HepG2 (cell line): Measurements from ENCODE around the gene FANCE. TPM values are rescaled to one million over a fixed set of nuclear protein-coding genes. Genes with fewer than 3 reads are reported as not detected.

Source experiments
- ARHGAP35 ChIP-seq: sonication (generic); formaldehyde crosslinking; IDR thresholded peaks from 2 replicates; pipeline ENCODE4 v1.9.0; 2022; ENCODE audit warnings: mild to moderate bottlenecking, inconsistent platforms, moderate library complexity, missing genetic modification reagents, borderline replicate concordance
- E2F2 ChIP-seq: sonication (generic); formaldehyde crosslinking; IDR thresholded peaks from 2 replicates; pipeline ENCODE4 v1.4.0; 2020; ENCODE audit warnings: missing genetic modification reagents, borderline replicate concordance
- HNRNPK ChIP-seq: fragments of 200-400 bp; formaldehyde crosslinking; IDR thresholded peaks from 2 replicates; pipeline ENCODE4 v1.6.1; 2018; ENCODE audit warnings: low read length, low read depth, moderate library complexity, mild to moderate bottlenecking; ENCODE audit not compliant: poor library complexity, severe bottlenecking
- KDM2A ChIP-seq: sonication (generic); formaldehyde crosslinking; IDR thresholded peaks from 2 replicates; pipeline ENCODE4 v1.4.0; 2020; ENCODE audit warnings: low read depth, missing genetic modification reagents, borderline replicate concordance
- KDM5A ChIP-seq: fragments of 200-600 bp; sonication (generic); IDR thresholded peaks from 2 replicates; pipeline ENCODE4 v1.7.0; 2018; ENCODE audit warnings: antibody characterized with exemption, mild to moderate bottlenecking, low read length, borderline replicate concordance
- NCOA2 ChIP-seq: sonication (generic); formaldehyde crosslinking; IDR thresholded peaks from 2 replicates; pipeline ENCODE4 v1.8.0; 2022; ENCODE audit warnings: inconsistent platforms
- SALL1 ChIP-seq: sonication (generic); formaldehyde crosslinking; IDR thresholded peaks from 2 replicates; pipeline ENCODE4 v1.8.0; 2022; ENCODE audit warnings: mild to moderate bottlenecking, missing genetic modification reagents
- SRY ChIP-seq: sonication (generic); formaldehyde crosslinking; IDR thresholded peaks from 2 replicates; pipeline ENCODE4 v1.8.0; 2022; ENCODE audit warnings: mild to moderate bottlenecking, missing genetic modification reagents
- TEAD2 ChIP-seq: sonication (generic); formaldehyde crosslinking; IDR thresholded peaks from 2 replicates; pipeline ENCODE4 v1.9.0; 2021; ENCODE audit warnings: missing genetic modification reagents
- TEAD3 ChIP-seq: optimal IDR thresholded peaks from 2 replicates; pipeline ENCODE3; 2016; ENCODE audit warnings: borderline replicate concordance
- ZMAT5 ChIP-seq: sonication (generic); formaldehyde crosslinking; IDR thresholded peaks from 2 replicates; pipeline ENCODE4 v1.5.0; 2020; ENCODE audit warnings: mild to moderate bottlenecking, low read depth, missing genetic modification reagents, borderline replicate concordance
- ZNF383 ChIP-seq: sonication (generic); formaldehyde crosslinking; IDR thresholded peaks from 2 replicates; pipeline ENCODE4 v1.4.0; 2020; ENCODE audit warnings: missing genetic modification reagents, mild to moderate bottlenecking, borderline replicate concordance
- ZNF792 ChIP-seq: IDR thresholded peaks from 2 replicates; pipeline ENCODE4 v1.6.1; 2016
- polyA plus RNA-seq, 8 experiments: library from polyadenylated mRNA; depleted of rRNA in 3 of 8; stranded (reverse) in 7 of 8; unstranded in 1 of 8; fragments of >200 nt; fragmentation: Illumina TruSeq in 4 of 8; extraction: Trizol in 4 of 8; gene quantifications; 2 replicates each; pipeline versions ENCODE4 v1.2.1 to v1.2.3, GENCODE V29; 2011 to 2016; ENCODE audit warnings: low read depth in 4 of 8, missing spikeins in 1 of 8, mixed read lengths in 1 of 8; ENCODE audit not compliant: insufficient read depth in 1 of 8
- total RNA-seq, 5 experiments: library from RNA; depleted of rRNA; stranded (reverse); fragments of >200 nt; fragmentation: Illumina TruSeq; extraction: Trizol; gene quantifications; 2 replicates each; pipeline ENCODE4 v1.2.3, GENCODE V29; 2016; ENCODE audit warnings: low read depth in 1 of 5
- TF ChIP-seq, protein P1 (sequence below): sonication (generic); formaldehyde crosslinking; IDR thresholded peaks from 2 replicates; pipeline ENCODE4 v1.4.0; 2020; ENCODE audit warnings: mild to moderate bottlenecking, missing genetic modification reagents
- TF ChIP-seq, protein P2 (sequence below): IDR thresholded peaks from 2 replicates; pipeline ENCODE4 v1.6.1; 2016; ENCODE audit warnings: low read depth, missing genetic modification reagents, missing compliant biosample characterization
- TF ChIP-seq, protein P3 (sequence below): sonication (generic); formaldehyde crosslinking; IDR thresholded peaks from 2 replicates; pipeline ENCODE4 v1.4.0; 2020; ENCODE audit warnings: missing genetic modification reagents

Gene FANCE
- total and polyA plus RNA-seq, 2 of the 13 experiments (the other 11 are each of a cell fraction or from before 2014, with no cell fraction given) = 7.1 to 11.2 TPM

GRCh38 chr6:35452183-35453090 lies at the start of gene FANCE (continued):
- TF ChIP-seq, protein P1, sequence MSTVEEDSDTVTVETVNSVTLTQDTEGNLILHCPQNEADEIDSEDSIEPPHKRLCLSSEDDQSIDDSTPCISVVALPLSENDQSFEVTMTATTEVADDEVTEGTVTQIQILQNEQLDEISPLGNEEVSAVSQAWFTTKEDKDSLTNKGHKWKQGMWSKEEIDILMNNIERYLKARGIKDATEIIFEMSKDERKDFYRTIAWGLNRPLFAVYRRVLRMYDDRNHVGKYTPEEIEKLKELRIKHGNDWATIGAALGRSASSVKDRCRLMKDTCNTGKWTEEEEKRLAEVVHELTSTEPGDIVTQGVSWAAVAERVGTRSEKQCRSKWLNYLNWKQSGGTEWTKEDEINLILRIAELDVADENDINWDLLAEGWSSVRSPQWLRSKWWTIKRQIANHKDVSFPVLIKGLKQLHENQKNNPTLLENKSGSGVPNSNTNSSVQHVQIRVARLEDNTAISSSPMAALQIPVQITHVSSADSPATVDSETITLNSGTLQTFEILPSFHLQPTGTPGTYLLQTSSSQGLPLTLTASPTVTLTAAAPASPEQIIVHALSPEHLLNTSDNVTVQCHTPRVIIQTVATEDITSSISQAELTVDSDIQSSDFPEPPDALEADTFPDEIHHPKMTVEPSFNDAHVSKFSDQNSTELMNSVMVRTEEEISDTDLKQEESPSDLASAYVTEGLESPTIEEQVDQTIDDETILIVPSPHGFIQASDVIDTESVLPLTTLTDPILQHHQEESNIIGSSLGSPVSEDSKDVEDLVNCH (CRISPR knock-in tag) = no peak
- peak; percentile 47; the same call in 1 of the 2 replicates for TF ChIP-seq ZNF792 (CRISPR knock-in tag)
- TF ChIP-seq KDM2A = peak; percentile 66; the same call in 1 of the 2 replicates
- no peak for TF ChIP-seq ZNF383 (CRISPR knock-in tag)
- no peak for TF ChIP-seq KDM5A
- peak; percentile 89 for TF ChIP-seq SALL1 (CRISPR knock-in tag)
- peak; percentile 93 for TF ChIP-seq ARHGAP35 (CRISPR knock-in tag)
- TF ChIP-seq, protein P2, sequence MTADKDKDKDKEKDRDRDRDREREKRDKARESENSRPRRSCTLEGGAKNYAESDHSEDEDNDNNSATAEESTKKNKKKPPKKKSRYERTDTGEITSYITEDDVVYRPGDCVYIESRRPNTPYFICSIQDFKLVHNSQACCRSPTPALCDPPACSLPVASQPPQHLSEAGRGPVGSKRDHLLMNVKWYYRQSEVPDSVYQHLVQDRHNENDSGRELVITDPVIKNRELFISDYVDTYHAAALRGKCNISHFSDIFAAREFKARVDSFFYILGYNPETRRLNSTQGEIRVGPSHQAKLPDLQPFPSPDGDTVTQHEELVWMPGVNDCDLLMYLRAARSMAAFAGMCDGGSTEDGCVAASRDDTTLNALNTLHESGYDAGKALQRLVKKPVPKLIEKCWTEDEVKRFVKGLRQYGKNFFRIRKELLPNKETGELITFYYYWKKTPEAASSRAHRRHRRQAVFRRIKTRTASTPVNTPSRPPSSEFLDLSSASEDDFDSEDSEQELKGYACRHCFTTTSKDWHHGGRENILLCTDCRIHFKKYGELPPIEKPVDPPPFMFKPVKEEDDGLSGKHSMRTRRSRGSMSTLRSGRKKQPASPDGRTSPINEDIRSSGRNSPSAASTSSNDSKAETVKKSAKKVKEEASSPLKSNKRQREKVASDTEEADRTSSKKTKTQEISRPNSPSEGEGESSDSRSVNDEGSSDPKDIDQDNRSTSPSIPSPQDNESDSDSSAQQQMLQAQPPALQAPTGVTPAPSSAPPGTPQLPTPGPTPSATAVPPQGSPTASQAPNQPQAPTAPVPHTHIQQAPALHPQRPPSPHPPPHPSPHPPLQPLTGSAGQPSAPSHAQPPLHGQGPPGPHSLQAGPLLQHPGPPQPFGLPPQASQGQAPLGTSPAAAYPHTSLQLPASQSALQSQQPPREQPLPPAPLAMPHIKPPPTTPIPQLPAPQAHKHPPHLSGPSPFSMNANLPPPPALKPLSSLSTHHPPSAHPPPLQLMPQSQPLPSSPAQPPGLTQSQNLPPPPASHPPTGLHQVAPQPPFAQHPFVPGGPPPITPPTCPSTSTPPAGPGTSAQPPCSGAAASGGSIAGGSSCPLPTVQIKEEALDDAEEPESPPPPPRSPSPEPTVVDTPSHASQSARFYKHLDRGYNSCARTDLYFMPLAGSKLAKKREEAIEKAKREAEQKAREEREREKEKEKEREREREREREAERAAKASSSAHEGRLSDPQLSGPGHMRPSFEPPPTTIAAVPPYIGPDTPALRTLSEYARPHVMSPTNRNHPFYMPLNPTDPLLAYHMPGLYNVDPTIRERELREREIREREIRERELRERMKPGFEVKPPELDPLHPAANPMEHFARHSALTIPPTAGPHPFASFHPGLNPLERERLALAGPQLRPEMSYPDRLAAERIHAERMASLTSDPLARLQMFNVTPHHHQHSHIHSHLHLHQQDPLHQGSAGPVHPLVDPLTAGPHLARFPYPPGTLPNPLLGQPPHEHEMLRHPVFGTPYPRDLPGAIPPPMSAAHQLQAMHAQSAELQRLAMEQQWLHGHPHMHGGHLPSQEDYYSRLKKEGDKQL (CRISPR knock-in tag) = no peak
- TF ChIP-seq TEAD2 (CRISPR knock-in tag) = no peak; the same call in 1 of the 2 replicates
- no peak for TF ChIP-seq TEAD3 (CRISPR knock-in tag)
- no peak; the same call in 1 of the 2 replicates for TF ChIP-seq NCOA2
- no peak for TF ChIP-seq ZMAT5 (CRISPR knock-in tag)
- TF ChIP-seq, protein P3, sequence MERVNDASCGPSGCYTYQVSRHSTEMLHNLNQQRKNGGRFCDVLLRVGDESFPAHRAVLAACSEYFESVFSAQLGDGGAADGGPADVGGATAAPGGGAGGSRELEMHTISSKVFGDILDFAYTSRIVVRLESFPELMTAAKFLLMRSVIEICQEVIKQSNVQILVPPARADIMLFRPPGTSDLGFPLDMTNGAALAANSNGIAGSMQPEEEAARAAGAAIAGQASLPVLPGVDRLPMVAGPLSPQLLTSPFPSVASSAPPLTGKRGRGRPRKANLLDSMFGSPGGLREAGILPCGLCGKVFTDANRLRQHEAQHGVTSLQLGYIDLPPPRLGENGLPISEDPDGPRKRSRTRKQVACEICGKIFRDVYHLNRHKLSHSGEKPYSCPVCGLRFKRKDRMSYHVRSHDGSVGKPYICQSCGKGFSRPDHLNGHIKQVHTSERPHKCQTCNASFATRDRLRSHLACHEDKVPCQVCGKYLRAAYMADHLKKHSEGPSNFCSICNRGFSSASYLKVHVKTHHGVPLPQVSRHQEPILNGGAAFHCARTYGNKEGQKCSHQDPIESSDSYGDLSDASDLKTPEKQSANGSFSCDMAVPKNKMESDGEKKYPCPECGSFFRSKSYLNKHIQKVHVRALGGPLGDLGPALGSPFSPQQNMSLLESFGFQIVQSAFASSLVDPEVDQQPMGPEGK (CRISPR knock-in tag) = peak; percentile 75
- peak; percentile 91 for TF ChIP-seq SRY (CRISPR knock-in tag)
- TF ChIP-seq E2F2 (CRISPR knock-in tag) = peak; percentile 23; the same call in 1 of the 2 replicates
- TF ChIP-seq HNRNPK = peak; percentile 69
